GF-D8 (cell line): Measurements from ENCODE around the gene SMCO4.

Experiments
- DNase-seq: peaks from one replicate; lab custom pipeline; 2025; lab: John Stamatoyannopoulos, UW

Gene SMCO4

DNA sequence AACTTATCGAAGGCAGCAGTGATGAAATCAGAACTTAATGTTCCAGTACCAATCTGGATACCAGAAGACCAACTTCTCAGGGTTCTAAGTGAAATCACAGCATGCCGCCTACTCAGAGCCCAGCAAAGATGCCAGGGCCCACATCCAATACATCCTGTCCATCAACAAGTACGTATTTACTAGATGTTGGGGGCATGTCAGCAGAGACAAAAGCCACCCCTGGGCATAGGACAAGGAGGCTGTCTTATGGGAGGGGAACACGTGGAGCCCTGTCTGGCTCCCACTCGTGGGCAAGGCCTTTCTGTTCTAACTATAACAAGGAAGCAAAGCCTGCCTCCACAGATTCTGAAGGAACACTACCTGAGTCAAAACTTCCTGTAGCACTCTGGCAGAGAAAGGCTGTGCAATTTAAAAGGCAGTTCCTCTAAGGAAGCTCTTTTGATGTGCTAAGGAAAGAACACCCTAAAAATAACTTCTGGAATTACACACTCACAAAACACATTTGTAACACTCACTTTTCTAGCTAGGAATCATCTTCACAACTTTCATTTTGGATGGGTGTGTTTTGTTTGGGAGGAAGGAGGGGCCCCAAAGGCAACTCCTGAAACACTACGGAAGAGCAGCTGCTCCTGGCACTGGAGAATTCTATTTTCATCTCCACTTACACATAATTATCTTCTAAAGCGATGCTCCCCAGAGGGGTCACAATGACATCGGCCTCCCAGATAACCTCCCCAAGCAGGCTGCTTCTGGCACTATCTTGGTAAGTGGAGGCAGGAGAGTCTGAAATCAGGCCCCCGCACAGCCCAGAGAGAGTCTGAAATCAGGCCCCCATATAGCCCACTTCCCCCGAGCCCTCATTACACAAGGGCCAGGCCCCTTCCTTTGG, 14.2 kb downstream of the SMCO4 start:
- no peak for DNase-seq

DNA sequence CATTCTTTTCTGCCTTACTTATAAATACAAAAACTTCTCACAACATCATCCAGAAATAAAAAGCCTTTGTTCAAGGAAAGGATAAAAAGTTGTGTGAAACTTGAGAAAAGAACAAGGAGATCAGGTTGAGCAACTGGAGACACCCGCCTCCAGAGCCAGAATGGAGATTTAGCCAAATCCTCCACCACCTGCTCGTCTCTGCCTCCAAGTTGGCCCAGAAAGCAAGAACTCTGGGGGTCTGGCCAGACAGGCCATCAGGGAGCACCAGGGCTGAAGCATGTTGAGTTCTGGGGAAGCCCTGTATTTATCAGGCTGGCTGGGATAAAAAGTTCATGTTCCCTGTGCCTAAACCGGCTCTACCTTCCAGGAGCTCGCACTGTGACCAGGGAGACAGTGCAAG, 14.9 kb downstream of the SMCO4 start:
- no peak for DNase-seq

- DNase-seq = no peak
These were observed 16.3 kb downstream of the SMCO4 start for GRCh38 chr11:93526641-93527583.

DNA sequence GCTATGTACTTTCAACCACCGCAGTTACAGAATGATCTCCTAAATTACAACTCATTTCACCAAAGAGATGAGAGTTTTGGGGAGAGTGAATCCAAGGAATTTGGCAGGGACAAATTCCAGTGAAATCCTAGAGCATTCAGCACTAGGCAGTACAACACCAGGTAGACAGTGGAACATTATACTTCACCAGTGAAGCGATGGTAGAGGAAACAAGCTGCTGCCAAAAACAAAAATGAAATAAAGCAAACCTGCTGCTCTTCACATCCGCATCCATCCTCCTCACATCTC, 16.9 kb downstream of the SMCO4 start:
- no peak for DNase-seq

DNA sequence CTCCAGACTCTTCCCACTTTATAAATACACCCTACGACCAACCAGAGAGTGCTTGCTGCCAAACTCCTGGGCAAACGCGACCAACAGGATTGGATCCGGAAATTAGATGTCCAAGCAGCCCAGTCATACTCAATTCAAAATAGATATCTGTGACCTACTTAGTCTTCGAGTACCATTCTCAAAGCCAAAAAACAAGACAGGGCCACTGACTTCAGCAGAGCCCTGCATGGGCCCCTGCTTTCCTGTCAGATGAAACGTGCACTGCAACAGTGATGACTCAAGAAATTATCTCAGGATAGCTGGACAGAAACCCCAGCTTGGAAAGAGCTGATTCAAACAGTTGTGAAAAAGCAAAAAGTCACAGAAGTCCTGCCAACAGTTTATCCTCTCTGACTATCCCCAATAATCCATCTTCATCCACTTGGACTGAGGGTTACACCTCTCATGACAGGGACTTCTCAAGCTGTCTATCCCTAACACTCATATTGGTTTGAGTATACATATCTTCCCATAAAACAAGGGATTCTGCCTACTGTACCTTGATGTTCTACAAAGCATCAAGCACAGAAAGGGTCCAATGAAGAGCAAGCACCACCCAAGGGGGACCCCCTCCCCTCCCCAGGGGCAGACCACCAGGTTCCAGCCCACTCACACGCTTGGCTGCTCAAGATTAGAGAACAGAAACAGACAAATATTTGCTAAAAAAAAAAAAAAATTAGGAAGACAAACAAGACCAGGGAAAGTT, 17.4 kb downstream of the SMCO4 start:
- DNase-seq = no peak

DNA sequence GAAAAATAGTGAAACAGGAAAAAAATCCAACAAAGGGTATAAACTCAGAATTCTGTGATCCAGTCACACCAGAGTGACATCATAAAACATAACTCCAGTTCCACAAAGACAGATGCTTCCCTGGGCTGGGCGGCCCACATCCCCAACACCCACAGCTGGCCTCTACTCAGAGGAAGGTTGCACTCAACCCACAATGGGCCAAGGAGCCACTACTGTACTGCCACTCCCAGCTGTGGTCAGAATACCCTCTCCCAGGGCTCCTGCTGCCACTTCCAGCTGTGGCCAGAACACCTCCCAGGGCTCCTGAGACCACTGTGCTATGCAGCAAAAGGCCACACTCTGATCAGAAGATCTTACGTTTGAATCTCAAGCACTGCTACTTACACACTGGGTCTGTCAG, 18.3 kb downstream of the SMCO4 start:
- no peak for DNase-seq

- DNase-seq = no peak
These were observed 19.0 kb downstream of the SMCO4 start for GRCh38 chr11:93524173-93524536.

- DNase-seq = no peak
These were observed 22.3 kb downstream of the SMCO4 start for GRCh38 chr11:93520726-93521509.

DNA sequence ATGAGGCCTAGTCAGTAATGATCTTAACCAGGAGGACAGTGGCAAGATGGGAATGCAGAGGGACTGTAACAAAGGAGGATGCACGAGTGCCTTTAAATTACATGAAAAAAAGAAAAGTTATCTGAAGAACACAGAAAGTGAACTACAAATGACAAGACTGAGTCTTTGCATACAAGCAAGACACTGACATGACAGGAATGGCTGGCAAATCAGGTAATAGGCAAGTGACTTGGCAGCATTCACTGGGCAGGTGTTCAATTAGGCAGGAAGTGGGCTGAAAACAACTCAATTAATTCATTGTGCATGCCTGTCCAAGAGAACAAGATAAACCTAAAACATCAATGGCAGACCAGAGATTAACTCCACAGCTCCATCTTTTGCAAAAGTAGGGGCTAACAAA, 24.0 kb downstream of the SMCO4 start:
- no peak for DNase-seq

GRCh38 chr11:93518081-93518480, 25.1 kb downstream of the SMCO4 start:
- no peak for DNase-seq

GRCh38 chr11:93517611-93518010, 25.6 kb downstream of the SMCO4 start:
- DNase-seq = no peak

GRCh38 chr11:93517041-93517440, 26.1 kb downstream of the SMCO4 start:
- no peak for DNase-seq

DNA sequence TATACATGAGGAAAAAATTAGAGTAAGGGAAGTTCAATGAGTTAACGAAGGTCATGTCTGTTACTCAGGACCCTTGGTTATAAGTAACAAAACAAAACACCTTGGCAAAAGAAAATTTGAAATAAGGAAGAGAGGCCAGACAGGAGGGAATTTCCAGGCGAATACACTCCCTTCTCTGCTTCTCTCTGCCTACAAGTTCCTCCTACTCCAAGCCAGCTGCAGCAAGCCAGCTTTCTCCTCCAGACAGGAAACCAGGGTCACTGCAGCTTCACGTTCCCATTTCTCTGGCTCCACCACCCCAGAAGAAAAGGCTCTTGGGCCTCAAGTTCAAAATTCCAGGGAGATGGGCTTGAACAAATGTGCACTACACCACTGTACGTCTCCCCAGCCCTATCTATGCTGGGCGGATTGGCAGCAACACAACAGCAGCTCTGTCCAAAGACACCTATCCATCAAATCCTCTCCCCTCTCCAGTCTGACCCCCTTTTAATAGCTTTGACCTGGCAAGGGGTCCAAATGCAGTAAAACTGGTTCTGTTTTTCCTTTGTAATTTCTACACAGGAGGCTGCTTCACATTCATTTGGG, 27.7 kb downstream of the SMCO4 start:
- DNase-seq = no peak

DNA sequence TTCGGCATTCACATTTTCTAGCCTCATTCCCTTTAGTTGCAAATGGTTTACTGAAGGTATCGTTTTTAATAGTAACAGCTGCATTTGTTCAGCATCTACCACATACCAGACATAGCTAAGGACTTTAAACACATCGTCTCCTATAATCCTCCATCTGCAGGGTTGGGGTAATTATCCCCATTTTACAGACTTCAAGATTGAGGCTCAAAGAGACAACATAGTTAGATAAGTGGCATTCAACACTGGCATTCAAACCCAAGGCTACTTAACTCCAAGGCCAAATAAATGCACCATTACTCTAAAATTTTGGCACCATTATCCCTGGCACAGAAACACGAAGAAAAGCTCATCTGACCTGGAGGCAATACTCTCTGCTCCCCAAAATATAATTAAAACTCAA, 28.5 kb downstream of the SMCO4 start:
- DNase-seq = no peak

GRCh38 chr11:93513772-93514171, 29.4 kb downstream of the SMCO4 start:
- no peak for DNase-seq

DNA sequence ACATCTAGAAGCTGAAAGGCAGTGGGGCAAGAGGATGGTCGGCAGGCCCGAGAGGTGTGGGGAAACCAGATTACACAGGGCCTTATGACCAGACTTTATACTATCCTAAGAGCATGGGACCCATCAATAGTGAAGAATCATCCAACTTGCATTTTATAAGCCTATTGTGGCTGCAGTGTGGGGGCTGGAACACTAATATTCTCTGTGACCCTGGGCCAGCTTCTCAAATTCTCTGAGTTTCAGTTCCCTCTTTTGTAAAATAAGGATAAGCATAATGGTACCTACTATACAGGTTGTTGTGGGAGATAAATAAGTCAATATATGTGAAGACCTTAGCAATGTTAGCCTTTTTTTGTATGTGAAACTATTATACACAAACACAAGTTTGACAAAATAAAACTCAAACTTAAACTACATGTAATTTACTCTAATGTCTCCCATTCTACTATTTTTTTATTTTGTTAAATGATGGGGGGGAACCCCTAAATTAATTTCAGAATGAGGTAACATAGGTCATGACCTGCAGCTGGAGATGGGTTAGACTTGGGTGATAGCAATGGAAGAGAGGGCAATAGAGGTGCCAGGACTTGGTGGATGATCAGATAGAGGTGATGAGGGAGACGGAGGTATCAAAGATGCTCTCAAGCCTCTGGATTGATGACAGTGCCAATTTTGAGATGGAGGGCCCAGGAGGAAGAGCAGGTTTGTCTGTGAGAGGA, 30.1 kb downstream of the SMCO4 start:
- DNase-seq = no peak

DNA sequence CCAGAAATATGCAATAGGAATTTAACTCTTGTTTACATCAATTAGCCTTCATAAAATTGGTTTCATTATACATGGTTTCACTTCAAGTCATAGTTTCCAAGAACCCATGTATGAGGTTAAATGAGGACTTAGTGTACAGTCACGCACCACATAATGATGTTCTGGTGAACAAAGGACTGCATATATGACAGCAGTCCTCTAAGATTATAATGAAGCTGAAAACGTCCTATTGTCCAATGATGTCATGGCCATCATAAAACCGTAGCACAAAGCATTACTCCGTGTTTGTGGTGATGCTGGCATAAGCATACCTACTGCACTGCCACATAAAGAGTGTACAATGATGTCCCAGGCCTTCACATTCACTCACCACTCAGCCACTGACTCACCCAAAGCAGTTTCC, 31.1 kb downstream of the SMCO4 start:
- no peak for DNase-seq

DNA sequence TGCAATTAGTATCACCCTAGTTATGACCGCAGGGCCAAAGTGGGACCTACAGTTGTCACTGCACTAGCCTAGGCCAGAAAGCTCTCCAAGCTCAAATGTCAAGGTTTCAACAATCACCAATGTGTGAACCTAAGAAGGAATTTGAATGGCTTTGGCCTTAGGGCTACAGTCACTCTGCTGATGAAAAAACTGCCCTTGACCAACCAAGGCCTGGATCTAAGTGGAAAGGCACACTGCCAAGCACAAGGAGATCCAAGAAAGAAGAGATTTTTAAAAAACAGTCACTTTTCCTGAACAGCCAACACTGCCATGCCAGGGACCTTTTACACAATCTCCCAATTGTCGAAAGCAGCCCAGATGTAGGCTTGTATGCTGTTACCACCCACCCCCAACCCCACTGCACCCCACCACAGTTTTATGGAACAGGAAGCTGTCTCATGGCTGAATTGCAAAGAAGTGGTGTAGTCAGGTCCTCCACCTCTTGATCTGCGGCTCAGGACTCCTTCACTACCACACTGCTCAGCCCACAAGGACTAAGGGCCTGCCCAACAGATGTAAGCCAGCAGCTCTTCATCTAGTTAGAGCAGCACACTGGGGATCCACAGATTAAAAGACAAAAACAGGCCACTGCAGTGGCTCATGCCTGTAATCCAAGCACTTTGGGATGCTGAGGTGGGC, 32.9 kb downstream of the SMCO4 start:
- DNase-seq = no peak

DNA sequence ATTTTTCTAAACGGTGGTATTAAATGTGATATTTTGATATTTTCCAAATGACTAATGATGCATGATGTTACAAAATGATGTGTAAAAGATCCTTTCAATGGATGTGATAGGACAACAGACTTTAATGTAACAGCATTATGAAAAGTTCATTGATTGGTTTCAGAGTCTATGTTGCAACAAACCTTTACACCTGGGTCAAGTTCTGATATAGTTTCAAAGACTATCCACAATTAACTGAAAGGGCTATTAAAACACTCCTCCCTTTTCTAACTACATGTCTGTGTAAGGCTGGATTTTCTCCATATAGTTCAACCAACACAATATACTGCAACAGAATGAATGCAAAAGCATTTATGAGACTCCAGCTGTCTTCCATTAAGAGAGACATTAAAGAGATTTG, 35.7 kb downstream of the SMCO4 start:
- DNase-seq = no peak

DNA sequence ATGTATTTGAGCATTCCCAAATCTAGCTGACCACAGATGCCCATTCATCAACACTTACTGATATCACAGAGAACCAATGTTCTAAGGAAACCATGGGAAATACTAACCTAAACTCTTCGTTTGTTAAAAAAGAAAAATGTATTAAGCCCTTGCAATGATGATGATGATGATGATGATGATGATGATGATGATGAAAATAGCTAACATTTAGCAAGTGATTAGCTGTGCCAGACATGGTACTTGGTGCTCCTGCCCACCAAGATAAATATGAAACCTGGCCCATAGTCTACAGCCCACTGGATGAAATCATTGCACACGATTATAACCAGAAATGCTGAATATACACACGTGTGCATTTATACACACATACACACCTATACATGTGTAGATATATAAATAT, 37.5 kb downstream of the SMCO4 start:
- DNase-seq = no peak
